ENCODE data around the gene LITAF.

- TF ChIP-seq POLR2A (IDR thresholded peaks at IDR 0.05) (no peak), POLR2AphosphoS5 (IDR thresholded peaks at IDR 0.05) (no peak)
- TF ChIP-seq, protein P1, sequence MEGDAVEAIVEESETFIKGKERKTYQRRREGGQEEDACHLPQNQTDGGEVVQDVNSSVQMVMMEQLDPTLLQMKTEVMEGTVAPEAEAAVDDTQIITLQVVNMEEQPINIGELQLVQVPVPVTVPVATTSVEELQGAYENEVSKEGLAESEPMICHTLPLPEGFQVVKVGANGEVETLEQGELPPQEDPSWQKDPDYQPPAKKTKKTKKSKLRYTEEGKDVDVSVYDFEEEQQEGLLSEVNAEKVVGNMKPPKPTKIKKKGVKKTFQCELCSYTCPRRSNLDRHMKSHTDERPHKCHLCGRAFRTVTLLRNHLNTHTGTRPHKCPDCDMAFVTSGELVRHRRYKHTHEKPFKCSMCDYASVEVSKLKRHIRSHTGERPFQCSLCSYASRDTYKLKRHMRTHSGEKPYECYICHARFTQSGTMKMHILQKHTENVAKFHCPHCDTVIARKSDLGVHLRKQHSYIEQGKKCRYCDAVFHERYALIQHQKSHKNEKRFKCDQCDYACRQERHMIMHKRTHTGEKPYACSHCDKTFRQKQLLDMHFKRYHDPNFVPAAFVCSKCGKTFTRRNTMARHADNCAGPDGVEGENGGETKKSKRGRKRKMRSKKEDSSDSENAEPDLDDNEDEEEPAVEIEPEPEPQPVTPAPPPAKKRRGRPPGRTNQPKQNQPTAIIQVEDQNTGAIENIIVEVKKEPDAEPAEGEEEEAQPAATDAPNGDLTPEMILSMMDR (IDR thresholded peaks at IDR 0.05): no peak
These were observed 74.9 kb downstream of the LITAF start for GRCh38 chr16:11511801-11512200.
